GM12864 (cell line): ENCODE results near the gene ATAD3A.
A peak's percentile ranks its signal among the peaks of the same experiment; 100 is the strongest.
"Not testable (repeated sequence)": the region's sequence is repeated elsewhere in the genome, so short reads cannot be mapped to it uniquely, and the experiment has no call there.

Experiments
- DNase-seq: peaks from one replicate; pipeline ENCODE4 v3.0.0-alpha.2; 2011; ENCODE audit warnings: low read depth
- H3K4me3 ChIP-seq: 2 replicates; pipeline ENCODE4 v1.5.1; 2011; ENCODE audit warnings: mild to moderate bottlenecking, low read depth, low read length, control low read depth
- CTCF ChIP-seq: IDR thresholded peaks from 2 replicates; pipeline ENCODE4 v1.5.1; 2011; ENCODE audit warnings: low read depth, mild to moderate bottlenecking, moderate library complexity, low read length, control low read depth, inconsistent platforms; ENCODE audit errors: missing control alignments

ATAD3A gene

GRCh38 chr1:1507305-1507704 lies 4.7 kb upstream of the ATAD3A start:
- H3K4me3 ChIP-seq: no peak overlapping the region
- no peak for TF ChIP-seq CTCF
- DNase-seq: no peak

- not testable (repeated sequence) for DNase-seq
These were observed 3.0 kb upstream of the ATAD3A start for GRCh38 chr1:1508775-1509464.

GRCh38 chr1:1509465-1509850 lies 2.5 kb upstream of the ATAD3A start:
- not testable (repeated sequence) for H3K4me3 ChIP-seq, DNase-seq

More at GRCh38 chr1:1508775-1509464, 3.0 kb upstream of the ATAD3A start:
- H3K4me3 ChIP-seq: not testable (repeated sequence)

GRCh38 chr1:1510912-1511532 lies 940 bp upstream of the ATAD3A start:
- no peak for DNase-seq
- TF ChIP-seq CTCF: peak; percentile 2
- H3K4me3 ChIP-seq: peak overlapping the region; percentile 96

GRCh38 chr1:1512425-1512824 lies 463 bp downstream of the ATAD3A start:
- peak overlapping the region; percentile 96 for H3K4me3 ChIP-seq
- not testable (repeated sequence) for DNase-seq

GRCh38 chr1:1513675-1514074 lies 1.7 kb downstream of the ATAD3A start:
- DNase-seq: not testable (repeated sequence)
- peak overlapping the region; percentile 37 for H3K4me3 ChIP-seq

- not testable (repeated sequence) for DNase-seq, H3K4me3 ChIP-seq
These were observed 2.4 kb downstream of the ATAD3A start for GRCh38 chr1:1514376-1514775.

- H3K4me3 ChIP-seq, DNase-seq: not testable (repeated sequence)
These were observed 5.0 kb downstream of the ATAD3A start for GRCh38 chr1:1516923-1517322.

- DNase-seq: no peak
- no peak for TF ChIP-seq CTCF
These were observed 6.1 kb downstream of the ATAD3A start for GRCh38 chr1:1517973-1518620.

GRCh38 chr1:1518621-1519007 lies 6.7 kb downstream of the ATAD3A start:
- H3K4me3 ChIP-seq, DNase-seq: not testable (repeated sequence)

More at GRCh38 chr1:1517973-1518620, 6.1 kb downstream of the ATAD3A start:
- no peak overlapping the region for H3K4me3 ChIP-seq

GRCh38 chr1:1519805-1520505 lies 8.0 kb downstream of the ATAD3A start:
- DNase-seq, H3K4me3 ChIP-seq: not testable (repeated sequence)
